DND-41 (cell line): ENCODE results near the gene PTPRJ.

Experiments used
- CTCF ChIP-seq: IDR thresholded peaks from 2 replicates; pipeline ENCODE4 v1.5.1; 2012; ENCODE audit warnings: borderline replicate concordance, low read length, moderate library complexity, mild to moderate bottlenecking; ENCODE audit not compliant: poor library complexity, severe bottlenecking; ENCODE audit errors: extremely low read depth
- EZH2 ChIP-seq: IDR thresholded peaks from 3 replicates; pipeline ENCODE4 v1.6.1; 2012; ENCODE audit warnings: borderline replicate concordance, low read depth, mild to moderate bottlenecking, moderate library complexity, low read length, inconsistent platforms; ENCODE audit not compliant: severe bottlenecking

DNA sequence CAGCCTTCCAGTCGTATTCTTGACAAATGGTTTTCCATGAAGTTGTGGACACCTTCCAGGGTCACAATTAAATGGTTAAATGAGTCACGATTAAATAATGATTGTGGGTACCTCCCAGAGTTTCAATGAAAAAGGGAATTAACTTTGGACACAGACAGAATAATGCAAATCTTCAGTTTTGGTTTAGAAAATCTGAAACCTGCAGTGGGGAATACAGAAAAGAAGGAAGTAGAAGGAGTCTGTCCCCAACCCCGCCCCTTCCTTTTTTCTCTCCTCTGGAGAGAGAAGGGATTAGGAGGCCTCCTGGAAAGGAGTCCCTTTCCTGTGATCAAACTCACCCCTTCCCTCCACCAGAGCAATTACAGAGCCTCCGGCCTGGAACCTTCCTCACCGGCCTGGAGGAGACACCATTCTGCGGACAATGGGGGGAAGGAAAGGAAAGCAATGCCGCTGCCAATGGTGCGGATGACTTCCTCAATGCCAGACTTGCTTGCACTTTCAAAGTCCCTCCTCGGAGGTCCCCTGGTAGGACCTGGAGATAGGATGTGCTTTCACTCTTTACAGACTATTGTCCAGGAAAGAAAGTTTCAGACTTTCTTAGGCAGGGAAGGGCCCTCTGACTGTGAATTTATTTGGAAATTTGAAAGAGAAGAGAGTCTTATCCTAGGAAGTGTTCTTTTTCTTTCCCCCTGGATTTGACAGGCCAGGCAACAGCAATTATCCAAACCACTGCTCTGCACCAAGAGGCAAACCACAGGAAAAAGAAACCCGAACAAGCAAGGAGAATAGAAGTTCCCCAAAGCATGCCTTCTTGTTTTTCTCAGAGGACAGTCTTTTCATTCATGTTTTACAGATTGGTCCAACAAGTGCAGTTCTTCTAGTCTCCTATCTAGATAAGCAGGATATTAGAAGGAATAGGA, 86.8 kb downstream of the PTPRJ start:
- TF ChIP-seq CTCF = no peak
- no peak for TF ChIP-seq EZH2
